NCI-H2171 treated with DMSO at 0.1 percent for 48 hours (cell line): ENCODE data around the gene C14orf39.
"Not testable (repeated sequence)": the region's sequence is repeated elsewhere in the genome, so short reads cannot be mapped to it uniquely, and the experiment has no call there.

Experiments used
- DNase-seq: peaks from one replicate; lab custom pipeline; 2025; lab: John Stamatoyannopoulos, UW

The C14orf39 gene

GRCh38 chr14:60490270-60490669 lies 4.4 kb upstream of the C14orf39 start:
- no peak for DNase-seq

GRCh38 chr14:60488175-60488574 lies 2.3 kb upstream of the C14orf39 start:
- peak; percentile 29 for DNase-seq

- DNase-seq: no peak
Observed at GRCh38 chr14:60487211-60487610, 1.3 kb upstream of the C14orf39 start.

- no peak for DNase-seq
Observed at GRCh38 chr14:60485057-60485597, 736 bp downstream of the C14orf39 start.

GRCh38 chr14:60482743-60483142 lies 3.1 kb downstream of the C14orf39 start:
- no peak for DNase-seq

- DNase-seq: not testable (repeated sequence)
Observed at GRCh38 chr14:60480248-60480647, 5.6 kb downstream of the C14orf39 start.

- DNase-seq: no peak
Observed at GRCh38 chr14:60455875-60456274, 30.0 kb downstream of the C14orf39 start.

GRCh38 chr14:60430276-60430675 lies 55.6 kb downstream of the C14orf39 start:
- DNase-seq: no peak

- DNase-seq: no peak
Observed at GRCh38 chr14:60420050-60420449, 65.8 kb downstream of the C14orf39 start.

GRCh38 chr14:60397550-60397949 lies 88.3 kb downstream of the C14orf39 start:
- DNase-seq: not testable (repeated sequence)

GRCh38 chr14:60396718-60397343 lies 89.0 kb downstream of the C14orf39 start:
- no peak for DNase-seq
